Ovary (tissue), 3 donors: ENCODE data around the gene PPP5C.

Source experiments
- POLR2A ChIP-seq: fragments of 450-650 bp; IDR thresholded peaks from one replicate; pipeline ENCODE4 v1.6.1; 2017; ENCODE audit warnings: antibody characterized with exemption, mild to moderate bottlenecking, moderate library complexity
- TF ChIP-seq, protein P1 (sequence below), 3 donors: fragments of 450-650 bp in 2 of 3; fragments of 200-600 bp in 1 of 3; IDR thresholded peaks; one replicate each; pipeline versions ENCODE4 v1.5.1 to v1.8.0; 2016 to 2022; ENCODE audit warnings: antibody characterized with exemption in 3 of 3, mild to moderate bottlenecking in 1 of 3
- donor health status: DM: no; HTN: no; CAD: no.

- TF ChIP-seq POLR2A, result no peak
- TF ChIP-seq, protein P1, sequence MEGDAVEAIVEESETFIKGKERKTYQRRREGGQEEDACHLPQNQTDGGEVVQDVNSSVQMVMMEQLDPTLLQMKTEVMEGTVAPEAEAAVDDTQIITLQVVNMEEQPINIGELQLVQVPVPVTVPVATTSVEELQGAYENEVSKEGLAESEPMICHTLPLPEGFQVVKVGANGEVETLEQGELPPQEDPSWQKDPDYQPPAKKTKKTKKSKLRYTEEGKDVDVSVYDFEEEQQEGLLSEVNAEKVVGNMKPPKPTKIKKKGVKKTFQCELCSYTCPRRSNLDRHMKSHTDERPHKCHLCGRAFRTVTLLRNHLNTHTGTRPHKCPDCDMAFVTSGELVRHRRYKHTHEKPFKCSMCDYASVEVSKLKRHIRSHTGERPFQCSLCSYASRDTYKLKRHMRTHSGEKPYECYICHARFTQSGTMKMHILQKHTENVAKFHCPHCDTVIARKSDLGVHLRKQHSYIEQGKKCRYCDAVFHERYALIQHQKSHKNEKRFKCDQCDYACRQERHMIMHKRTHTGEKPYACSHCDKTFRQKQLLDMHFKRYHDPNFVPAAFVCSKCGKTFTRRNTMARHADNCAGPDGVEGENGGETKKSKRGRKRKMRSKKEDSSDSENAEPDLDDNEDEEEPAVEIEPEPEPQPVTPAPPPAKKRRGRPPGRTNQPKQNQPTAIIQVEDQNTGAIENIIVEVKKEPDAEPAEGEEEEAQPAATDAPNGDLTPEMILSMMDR (IDR thresholded peaks at IDR 0.05), result no peak
Measured at GRCh38 chr19:46355234-46356148, 8.6 kb downstream of the PPP5C start.
